Endothelial cell of umbilical vein (primary cell): Measurements from ENCODE around the gene NLGN1.
"Not testable (repeated sequence)": the region's sequence is repeated elsewhere in the genome, so short reads cannot be mapped to it uniquely, and the experiment has no call there.

ENCODE experiments used
- CTCF ChIP-seq, 2 donors: IDR thresholded peaks; 1 replicate in 1 of 2; 2 replicates in 1 of 2; pipeline ENCODE4 v1.5.1; 2011; ENCODE audit warnings: low read length in 2 of 2, mild to moderate bottlenecking in 2 of 2, moderate library complexity in 2 of 2, control low read depth in 1 of 2, inconsistent platforms in 1 of 2, low read depth in 1 of 2; ENCODE audit not compliant: insufficient read depth in 1 of 2; ENCODE audit errors: extremely low read depth in 1 of 2
- EZH2 ChIP-seq: IDR thresholded peaks from 2 replicates; pipeline ENCODE4 v1.6.1; 2012; ENCODE audit warnings: borderline replicate concordance, low read depth, mild to moderate bottlenecking, moderate library complexity, low read length, inconsistent platforms; ENCODE audit not compliant: severe bottlenecking
- JUN ChIP-seq: IDR thresholded peaks from 2 replicates; pipeline ENCODE4 v1.6.1; 2011; ENCODE audit warnings: borderline replicate concordance, low read depth; ENCODE audit not compliant: insufficient read length, insufficient read depth
- MYC ChIP-seq: IDR thresholded peaks from one replicate; pipeline ENCODE4 v1.6.1; 2011; ENCODE audit warnings: mild to moderate bottlenecking, low read depth, low read length
- POLR2A ChIP-seq: IDR thresholded peaks from 2 replicates; pipeline ENCODE4 v1.6.1; 2012; ENCODE audit warnings: low read depth, mild to moderate bottlenecking, control low read depth, low read length
- POLR2AphosphoS5 ChIP-seq: IDR thresholded peaks from 2 replicates; pipeline ENCODE4 v1.6.1; 2012; ENCODE audit warnings: low read depth, mild to moderate bottlenecking, control low read depth, low read length, moderate library complexity; ENCODE audit not compliant: insufficient read depth

- not testable (repeated sequence) for TF ChIP-seq CTCF (IDR thresholded peaks at IDR 0.05; ENCODE audit: extremely low read depth in 1 of 2, insufficient read depth in 1 of 2, low read depth in 1 of 2, low read length in 2 of 2); MYC; POLR2A; EZH2; JUN; POLR2AphosphoS5
These were observed 197.3 kb downstream of the NLGN1 start for GRCh38 chr3:173594881-173595280.
